GM19463 (cell line): Measurements from ENCODE around the gene ARX.

Source experiments
- ATAC-seq: cut with Tn5 transposase; IDR thresholded peaks from one replicate; pipeline ENCODE4 v1.9.1; 2021; ENCODE audit warnings: mild to moderate bottlenecking, moderate library complexity; ENCODE audit not compliant: unreplicated experiment

The ARX gene

GRCh38 chrX:25016938-25017598, 1.3 kb upstream of the ARX start:
- ATAC-seq, result no peak

- no peak for ATAC-seq
Measured at GRCh38 chrX:25016361-25016671, 551 bp upstream of the ARX start.

GRCh38 chrX:25014366-25014838, 1.4 kb downstream of the ARX start:
- no peak for ATAC-seq

GRCh38 chrX:25013632-25014365, 2.0 kb downstream of the ARX start:
- peak; percentile 39 for ATAC-seq

- ATAC-seq, result peak; percentile 22
Measured at GRCh38 chrX:25012793-25013631, 2.8 kb downstream of the ARX start.

- no peak for ATAC-seq
Measured at GRCh38 chrX:25012433-25012735, 3.4 kb downstream of the ARX start.

GRCh38 chrX:25011589-25012432, 4.0 kb downstream of the ARX start:
- ATAC-seq, result no peak

- ATAC-seq, result no peak
Measured at GRCh38 chrX:25010784-25011588, 4.8 kb downstream of the ARX start.

- no peak for ATAC-seq
Measured at GRCh38 chrX:25009407-25009806, 6.4 kb downstream of the ARX start.

GRCh38 chrX:25007059-25008053, 8.4 kb downstream of the ARX start:
- no peak for ATAC-seq

GRCh38 chrX:25006586-25007058, 9.1 kb downstream of the ARX start:
- no peak for ATAC-seq

GRCh38 chrX:25005382-25006185, 10.2 kb downstream of the ARX start:
- ATAC-seq, result no peak

- no peak for ATAC-seq
Measured at GRCh38 chrX:25005034-25005381, 10.8 kb downstream of the ARX start.

GRCh38 chrX:25004485-25005032, 11.2 kb downstream of the ARX start:
- ATAC-seq, result no peak

GRCh38 chrX:25004040-25004439, 11.7 kb downstream of the ARX start:
- ATAC-seq, result no peak

- ATAC-seq, result no peak
Measured at GRCh38 chrX:25003066-25003849, 12.5 kb downstream of the ARX start.

- ATAC-seq, result no peak
Measured at GRCh38 chrX:25002661-25003020, 13.1 kb downstream of the ARX start.
